Measurements from ENCODE around the gene CTNND2. TPM values are rescaled to one million over a fixed set of nuclear protein-coding genes. Genes with fewer than 3 reads are reported as not detected.

The CTNND2 gene
- polyA plus RNA-seq, 1 of the 3 experiments (the other 2 are of a cell fraction) = not detected

DNA sequence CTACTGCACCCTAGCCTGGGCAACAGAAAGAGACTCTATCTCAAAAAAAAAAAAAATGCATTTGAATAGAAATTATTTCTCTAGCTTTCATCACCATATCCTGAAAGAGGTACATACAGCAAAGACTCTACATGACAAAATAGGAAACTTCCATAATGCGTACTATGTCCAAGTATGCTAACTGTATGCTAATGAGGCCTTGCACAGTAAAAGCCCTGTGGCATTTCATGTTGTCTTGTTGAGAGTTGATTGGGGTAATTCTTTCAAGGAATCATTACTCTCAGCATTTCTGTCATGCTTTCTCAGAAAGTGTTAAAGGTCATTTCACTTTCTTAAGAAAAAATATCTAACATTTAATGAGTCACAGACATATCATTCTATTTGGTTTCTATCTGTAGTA is 393.4 kb downstream of the CTNND2 start:
- no peaks in the 10 kb centered on the region for H3F3A ChIP-seq (replicated peaks; ENCODE audit: insufficient read depth)
- POLR2A ChIA-PET = no interaction called here
- no peak overlapping the region for H2AFZ ChIP-seq (ENCODE audit: low read depth)
- no peak for DNase-seq
- H3K4me1 ChIP-seq (ENCODE audit: control insufficient read depth in 1 of 2, insufficient read depth in 2 of 2, low read depth in 1 of 2, low read length in 1 of 2) = no peaks in the 10 kb centered on the region
- H3K27me3 ChIP-seq (ENCODE audit: insufficient read depth) = no peaks in the 10 kb centered on the region
- H4K20me1 ChIP-seq (ENCODE audit: insufficient read depth) = no peaks in the 10 kb centered on the region
- H3K27ac ChIP-seq (ENCODE audit: low read depth in 2 of 2, low read length in 1 of 2) = no peak overlapping the region
- no peak overlapping the region for H3K9ac ChIP-seq
- 100% methylated on average over 1 of the region's 1 CpG for WGBS (ENCODE audit: low lambda C conversion rate)
- no peak for TF ChIP-seq ELF1 (IDR thresholded peaks at IDR 0.05)
- no peak for TF ChIP-seq TAF1 (IDR thresholded peaks at IDR 0.05; ENCODE audit: borderline replicate concordance, low read depth, low read length)
- TF ChIP-seq, protein P1, sequence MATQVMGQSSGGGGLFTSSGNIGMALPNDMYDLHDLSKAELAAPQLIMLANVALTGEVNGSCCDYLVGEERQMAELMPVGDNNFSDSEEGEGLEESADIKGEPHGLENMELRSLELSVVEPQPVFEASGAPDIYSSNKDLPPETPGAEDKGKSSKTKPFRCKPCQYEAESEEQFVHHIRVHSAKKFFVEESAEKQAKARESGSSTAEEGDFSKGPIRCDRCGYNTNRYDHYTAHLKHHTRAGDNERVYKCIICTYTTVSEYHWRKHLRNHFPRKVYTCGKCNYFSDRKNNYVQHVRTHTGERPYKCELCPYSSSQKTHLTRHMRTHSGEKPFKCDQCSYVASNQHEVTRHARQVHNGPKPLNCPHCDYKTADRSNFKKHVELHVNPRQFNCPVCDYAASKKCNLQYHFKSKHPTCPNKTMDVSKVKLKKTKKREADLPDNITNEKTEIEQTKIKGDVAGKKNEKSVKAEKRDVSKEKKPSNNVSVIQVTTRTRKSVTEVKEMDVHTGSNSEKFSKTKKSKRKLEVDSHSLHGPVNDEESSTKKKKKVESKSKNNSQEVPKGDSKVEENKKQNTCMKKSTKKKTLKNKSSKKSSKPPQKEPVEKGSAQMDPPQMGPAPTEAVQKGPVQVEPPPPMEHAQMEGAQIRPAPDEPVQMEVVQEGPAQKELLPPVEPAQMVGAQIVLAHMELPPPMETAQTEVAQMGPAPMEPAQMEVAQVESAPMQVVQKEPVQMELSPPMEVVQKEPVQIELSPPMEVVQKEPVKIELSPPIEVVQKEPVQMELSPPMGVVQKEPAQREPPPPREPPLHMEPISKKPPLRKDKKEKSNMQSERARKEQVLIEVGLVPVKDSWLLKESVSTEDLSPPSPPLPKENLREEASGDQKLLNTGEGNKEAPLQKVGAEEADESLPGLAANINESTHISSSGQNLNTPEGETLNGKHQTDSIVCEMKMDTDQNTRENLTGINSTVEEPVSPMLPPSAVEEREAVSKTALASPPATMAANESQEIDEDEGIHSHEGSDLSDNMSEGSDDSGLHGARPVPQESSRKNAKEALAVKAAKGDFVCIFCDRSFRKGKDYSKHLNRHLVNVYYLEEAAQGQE (IDR thresholded peaks at IDR 0.05; ENCODE audit: low read depth, low read length) = no peak
- TF ChIP-seq, protein P2, sequence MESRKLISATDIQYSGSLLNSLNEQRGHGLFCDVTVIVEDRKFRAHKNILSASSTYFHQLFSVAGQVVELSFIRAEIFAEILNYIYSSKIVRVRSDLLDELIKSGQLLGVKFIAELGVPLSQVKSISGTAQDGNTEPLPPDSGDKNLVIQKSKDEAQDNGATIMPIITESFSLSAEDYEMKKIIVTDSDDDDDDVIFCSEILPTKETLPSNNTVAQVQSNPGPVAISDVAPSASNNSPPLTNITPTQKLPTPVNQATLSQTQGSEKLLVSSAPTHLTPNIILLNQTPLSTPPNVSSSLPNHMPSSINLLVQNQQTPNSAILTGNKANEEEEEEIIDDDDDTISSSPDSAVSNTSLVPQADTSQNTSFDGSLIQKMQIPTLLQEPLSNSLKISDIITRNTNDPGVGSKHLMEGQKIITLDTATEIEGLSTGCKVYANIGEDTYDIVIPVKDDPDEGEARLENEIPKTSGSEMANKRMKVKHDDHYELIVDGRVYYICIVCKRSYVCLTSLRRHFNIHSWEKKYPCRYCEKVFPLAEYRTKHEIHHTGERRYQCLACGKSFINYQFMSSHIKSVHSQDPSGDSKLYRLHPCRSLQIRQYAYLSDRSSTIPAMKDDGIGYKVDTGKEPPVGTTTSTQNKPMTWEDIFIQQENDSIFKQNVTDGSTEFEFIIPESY (IDR thresholded peaks at IDR 0.05; ENCODE audit: borderline replicate concordance, low read depth) = no peak
- TF ChIP-seq, protein P3, sequence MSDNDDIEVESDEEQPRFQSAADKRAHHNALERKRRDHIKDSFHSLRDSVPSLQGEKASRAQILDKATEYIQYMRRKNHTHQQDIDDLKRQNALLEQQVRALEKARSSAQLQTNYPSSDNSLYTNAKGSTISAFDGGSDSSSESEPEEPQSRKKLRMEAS (IDR thresholded peaks at IDR 0.05; ENCODE audit: low read depth) = no peak
- TF ChIP-seq JUND (IDR thresholded peaks at IDR 0.05) = no peak
- no peak for TF ChIP-seq TEAD4 (IDR thresholded peaks at IDR 0.05; ENCODE audit: borderline replicate concordance, insufficient read depth)
- TF ChIP-seq, protein P4, sequence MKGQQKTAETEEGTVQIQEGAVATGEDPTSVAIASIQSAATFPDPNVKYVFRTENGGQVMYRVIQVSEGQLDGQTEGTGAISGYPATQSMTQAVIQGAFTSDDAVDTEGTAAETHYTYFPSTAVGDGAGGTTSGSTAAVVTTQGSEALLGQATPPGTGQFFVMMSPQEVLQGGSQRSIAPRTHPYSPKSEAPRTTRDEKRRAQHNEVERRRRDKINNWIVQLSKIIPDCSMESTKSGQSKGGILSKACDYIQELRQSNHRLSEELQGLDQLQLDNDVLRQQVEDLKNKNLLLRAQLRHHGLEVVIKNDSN (IDR thresholded peaks at IDR 0.05; ENCODE audit: borderline replicate concordance, low read depth) = no peak
- TF ChIP-seq RAD21 (IDR thresholded peaks at IDR 0.05; ENCODE audit: low read length) = no peak
- TF ChIP-seq, protein P5, sequence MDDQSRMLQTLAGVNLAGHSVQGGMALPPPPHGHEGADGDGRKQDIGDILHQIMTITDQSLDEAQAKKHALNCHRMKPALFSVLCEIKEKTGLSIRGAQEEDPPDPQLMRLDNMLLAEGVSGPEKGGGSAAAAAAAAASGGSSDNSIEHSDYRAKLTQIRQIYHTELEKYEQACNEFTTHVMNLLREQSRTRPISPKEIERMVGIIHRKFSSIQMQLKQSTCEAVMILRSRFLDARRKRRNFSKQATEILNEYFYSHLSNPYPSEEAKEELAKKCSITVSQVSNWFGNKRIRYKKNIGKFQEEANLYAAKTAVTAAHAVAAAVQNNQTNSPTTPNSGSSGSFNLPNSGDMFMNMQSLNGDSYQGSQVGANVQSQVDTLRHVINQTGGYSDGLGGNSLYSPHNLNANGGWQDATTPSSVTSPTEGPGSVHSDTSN (IDR thresholded peaks at IDR 0.05) = no peak
- no peak for TF ChIP-seq SIN3A (IDR thresholded peaks at IDR 0.05; ENCODE audit: borderline replicate concordance, low read depth, low read length)
- no peak for TF ChIP-seq NRF1 (IDR thresholded peaks at IDR 0.05; ENCODE audit: low read depth, low read length)
- TF ChIP-seq, protein P6, sequence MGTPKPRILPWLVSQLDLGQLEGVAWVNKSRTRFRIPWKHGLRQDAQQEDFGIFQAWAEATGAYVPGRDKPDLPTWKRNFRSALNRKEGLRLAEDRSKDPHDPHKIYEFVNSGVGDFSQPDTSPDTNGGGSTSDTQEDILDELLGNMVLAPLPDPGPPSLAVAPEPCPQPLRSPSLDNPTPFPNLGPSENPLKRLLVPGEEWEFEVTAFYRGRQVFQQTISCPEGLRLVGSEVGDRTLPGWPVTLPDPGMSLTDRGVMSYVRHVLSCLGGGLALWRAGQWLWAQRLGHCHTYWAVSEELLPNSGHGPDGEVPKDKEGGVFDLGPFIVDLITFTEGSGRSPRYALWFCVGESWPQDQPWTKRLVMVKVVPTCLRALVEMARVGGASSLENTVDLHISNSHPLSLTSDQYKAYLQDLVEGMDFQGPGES (IDR thresholded peaks at IDR 0.05; ENCODE audit: low read depth, low read length) = no peak
- TF ChIP-seq MXI1 (IDR thresholded peaks at IDR 0.05; ENCODE audit: low read depth, low read length) = no peak
- no peak for TF ChIP-seq FOXJ3 (CRISPR knock-in tag; IDR thresholded peaks at IDR 0.05)
- no peak for TF ChIP-seq RXRA (IDR thresholded peaks at IDR 0.05; ENCODE audit: borderline replicate concordance, low read depth)
- TF ChIP-seq GABPA (IDR thresholded peaks at IDR 0.05; ENCODE audit: low read depth) = no peak
- CTCF ChIA-PET = no interaction called here
- no peak overlapping the region for H3K4me3 ChIP-seq (ENCODE audit: low read depth in 2 of 2, low read length in 1 of 2)
- H3K4me2 ChIP-seq = no peak overlapping the region
- H3K9me2 ChIP-seq = no peaks in the 10 kb centered on the region
- no peaks in the 10 kb centered on the region for H3K36me3 ChIP-seq (replicated peaks in 1 of 2; ENCODE audit: control insufficient read depth in 1 of 2, insufficient read depth in 2 of 2, low read length in 1 of 2)
- H3K79me2 ChIP-seq (ENCODE audit: insufficient read depth) = no peaks in the 10 kb centered on the region
- H3K9me3 ChIP-seq = no peaks in the 10 kb centered on the region

Measured in SK-N-SH (cell line).